RWPE1 (cell line): ENCODE results near the gene ACTA1.

ENCODE experiments used
- CTCF ChIA-PET: fragments of 350-600 bp; sonication (Branson Sonifier 250); formaldehyde crosslinking; extraction: SDS; loops from one replicate; lab custom pipeline; 2021; lab: Yijun Ruan, JAX
- POLR2A ChIA-PET: fragments of 400-600 bp; formaldehyde crosslinking; extraction: SDS; loops from one replicate; lab custom pipeline; 2020; ENCODE audit warnings: antibody characterized with exemption; ENCODE audit not compliant: low non-redundant PET; lab: Yijun Ruan, JAX
- DNase-seq: peaks from one replicate; pipeline ENCODE4 v3.0.0; 2012; ENCODE audit warnings: low spot score
- H3K27ac ChIP-seq: fragments of 450-650 bp; 2 replicates; pipeline ENCODE4 v1.5.1; 2017
- CTCF ChIP-seq: fragments of 450-650 bp; conservative IDR thresholded peaks from 2 replicates; pipeline ENCODE4 v1.5.1; 2017; ENCODE audit warnings: low read depth, mild to moderate bottlenecking

Gene ACTA1

DNA sequence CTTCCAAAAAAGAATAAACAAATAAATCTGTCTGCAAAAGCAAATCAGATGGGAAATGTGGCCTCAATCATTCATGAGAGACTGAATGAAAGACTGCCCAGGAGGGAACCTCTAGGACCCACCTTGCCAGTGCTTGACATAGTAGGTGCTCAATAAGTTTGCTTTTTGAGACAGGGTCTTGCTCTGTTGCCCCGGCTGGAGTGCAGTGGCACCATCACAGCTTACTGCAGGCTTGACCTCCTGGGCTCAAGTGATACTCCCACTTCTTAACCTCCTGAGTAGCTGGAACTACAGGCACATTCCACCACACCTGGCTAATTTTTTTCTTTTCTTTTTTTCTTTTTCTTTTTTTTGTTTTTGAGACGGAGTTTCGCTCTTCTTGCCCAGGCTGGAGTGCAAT is 50.7 kb downstream of the ACTA1 start:
- no peak overlapping the region for H3K27ac ChIP-seq
- ChIA-PET CTCF (no interaction called here), POLR2A (no interaction called here)
- no peak for DNase-seq
- TF ChIP-seq CTCF = no peak
